ENCODE results near the gene SH3PXD2A. TPM values are rescaled to one million over a fixed set of nuclear protein-coding genes. Genes with fewer than 3 reads are reported as not detected.

SH3PXD2A gene
- total and polyA plus RNA-seq, 10 of the 15 experiments (the other 5 are each of a cell fraction or from before 2014, with no cell fraction given) = 0.63 to 14.0 (median 4.4) TPM

GRCh38 chr10:103665162-103665889, 190.1 kb downstream of the SH3PXD2A start:
- ChIA-PET SMC1A (ENCODE audit: uncharacterized antibody, unreplicated experiment) (interaction anchor here (1.6 kb wide), 1 partner anchor 14 kb away, joined by 3 read pairs; no protein-coding TSS in a partner anchor), RAD21 (ENCODE audit: unreplicated experiment) (no interaction called here), POLR2A (interaction anchor here (0.7 kb wide), 1 partner anchor 72 kb away, joined by 3 read pairs; no protein-coding TSS in a partner anchor), CTCF (interaction anchor here (0.6 to 4.4 kb wide), 8 partner anchors 7 to 204 kb away, joined by 3 to 31 read pairs (median 4); no protein-coding TSS in a partner anchor)
- intact Hi-C loops (cut with micrococcal nuclease; ENCODE audit: unreplicated experiment) = no loop called here
- ATAC-seq (no peak), FAIRE-seq (no peak), DNase-seq (ENCODE audit: low read depth, low spot score) (no peak)
- H3K9me3 ChIP-seq (replicated peaks; ENCODE audit: control insufficient read depth, insufficient read depth, low read length) = no peaks in the 10 kb centered on the region
- H3K79me2 ChIP-seq (ENCODE audit: control insufficient read depth, insufficient read depth, low read length) = no peaks in the 10 kb centered on the region; the same call in none of the 2 replicates
- peaks cover 3% of the 10 kb centered on the region for H3K4me1 ChIP-seq (ENCODE audit: control insufficient read depth, insufficient read depth, low read length)
- 62% methylated on average over 7 of the region's 9 CpGs for whole genome bisulfite sequencing (ENCODE audit: insufficient coverage, insufficient replicate concordance, low lambda C conversion rate, missing lambda C conversion rate)
- H3K27ac ChIP-seq (ENCODE audit: control insufficient read depth, insufficient read depth) = no peak overlapping the region
- no peak overlapping the region for H3K4me2 ChIP-seq (ENCODE audit: control insufficient read depth, insufficient read depth)
- peaks cover 2 to 13% of the 10 kb centered on the region in 2 experiments; a peak in 3 of 4 replicates for H3K36me3 ChIP-seq (ENCODE audit: control insufficient read depth in 2 of 2, insufficient read depth in 2 of 2, low read length in 1 of 2)
- H3K4me3 ChIP-seq = no peak overlapping the region
- no peaks in the 10 kb centered on the region; the same call in 1 of the 2 replicates for H4K20me1 ChIP-seq (ENCODE audit: control insufficient read depth, insufficient read depth)
- in situ Hi-C loops (cut with MboI) = no loop called here
- H3K27me3 ChIP-seq (replicated peaks in 1 of 2; ENCODE audit: control insufficient read depth in 2 of 2, insufficient read depth in 2 of 2, low read length in 1 of 2) = no peaks in the 10 kb centered on the region
- H3K9ac ChIP-seq (ENCODE audit: control insufficient read depth, insufficient read depth, low read length) = no peak overlapping the region
- no TSS peak for BruUV-seq (replicated peaks)
- TF ChIP-seq POLR2AphosphoS5 (IDR thresholded peaks at IDR 0.05; ENCODE audit: low read length) = no peak
- no peak overlapping the region for H2AFZ ChIP-seq (ENCODE audit: control insufficient read depth, low read depth, low read length)

- no peaks in the 10 kb centered on the region for H4K20me1 ChIP-seq (ENCODE audit: control insufficient read depth, insufficient read depth)
- peaks cover 8% of the 10 kb centered on the region for H3K4me1 ChIP-seq (ENCODE audit: control insufficient read depth, insufficient read depth, low read length)
- H3K36me3 ChIP-seq (ENCODE audit: control insufficient read depth in 2 of 2, insufficient read depth in 2 of 2, low read length in 1 of 2) = peaks cover 14 to 23% of the 10 kb centered on the region in 2 experiments; a peak in 3 of 4 replicates
- no peaks in the 10 kb centered on the region for H3K27me3 ChIP-seq (replicated peaks in 1 of 2; ENCODE audit: control insufficient read depth in 2 of 2, insufficient read depth in 2 of 2, low read length in 1 of 2)
- H3K79me2 ChIP-seq (ENCODE audit: control insufficient read depth, insufficient read depth, low read length) = no peaks in the 10 kb centered on the region; the same call in none of the 2 replicates
- H3K9me3 ChIP-seq (replicated peaks; ENCODE audit: control insufficient read depth, insufficient read depth, low read length) = no peaks in the 10 kb centered on the region; the same call in 2 of the 3 replicates
- DNase-seq (ENCODE audit: low read depth, low spot score) (no peak), ATAC-seq (no peak), FAIRE-seq (no peak)
- no peak overlapping the region for H3K4me2 ChIP-seq (ENCODE audit: control insufficient read depth, insufficient read depth)
- ChIA-PET CTCF (interaction anchor here (4.4 kb wide), 1 partner anchor 15 kb away, joined by 22 read pairs; no protein-coding TSS in a partner anchor), POLR2A (no interaction called here), SMC1A (ENCODE audit: uncharacterized antibody, unreplicated experiment) (no interaction called here), RAD21 (ENCODE audit: unreplicated experiment) (no interaction called here)
- in situ Hi-C loops (cut with MboI) = no loop called here
- WGBS (ENCODE audit: insufficient coverage, insufficient replicate concordance, low lambda C conversion rate, missing lambda C conversion rate) = 93% methylated on average over 13 of the region's 13 CpGs
- H3K4me3 ChIP-seq = no peak overlapping the region
- H3K27ac ChIP-seq (ENCODE audit: control insufficient read depth, insufficient read depth) = no peak overlapping the region
- no TSS peak for BruUV-seq (replicated peaks)
- intact Hi-C loops (cut with micrococcal nuclease; ENCODE audit: unreplicated experiment) = no loop called here
- H3K9ac ChIP-seq (ENCODE audit: control insufficient read depth, insufficient read depth, low read length) = no peak overlapping the region
- no peak overlapping the region for H2AFZ ChIP-seq (ENCODE audit: control insufficient read depth, low read depth, low read length)
- TF ChIP-seq YY1 (IDR thresholded peaks at IDR 0.05; ENCODE audit: low read depth, low read length) (no peak), ZNF217 (IDR thresholded peaks at IDR 0.05) (no peak), TARDBP (IDR thresholded peaks at IDR 0.05; ENCODE audit: borderline replicate concordance) (no peak), ATF3 (IDR thresholded peaks at IDR 0.05; ENCODE audit: borderline replicate concordance, extremely low read depth, low read depth, low read length) (no peak), PML (IDR thresholded peaks at IDR 0.05; ENCODE audit: low read length) (no peak), STAT1 (conservative IDR thresholded peaks at IDR 0.05) (no peak), SIX5 (IDR thresholded peaks at IDR 0.05; ENCODE audit: low read depth, low read length, severe bottlenecking) (no peak), SPI1 (IDR thresholded peaks at IDR 0.05; ENCODE audit: borderline replicate concordance, insufficient read depth, low read depth, low read length) (no peak), SMAD1 (IDR thresholded peaks at IDR 0.05; ENCODE audit: low read depth, partially characterized antibody) (no peak), SMAD5 (IDR thresholded peaks at IDR 0.05; ENCODE audit: low read depth) (no peak), WRNIP1 (IDR thresholded peaks at IDR 0.05; ENCODE audit: borderline replicate concordance, low read depth, low read length) (no peak), ZSCAN29 (IDR thresholded peaks at IDR 0.05) (no peak), ZNF24 (IDR thresholded peaks at IDR 0.05) (no peak), MEF2B (IDR thresholded peaks at IDR 0.05; ENCODE audit: partially characterized antibody, poor library complexity, severe bottlenecking) (no peak), FOS (IDR thresholded peaks at IDR 0.05; ENCODE audit: borderline replicate concordance, extremely low read depth, insufficient read length) (no peak), SRF (IDR thresholded peaks at IDR 0.05; ENCODE audit: low read depth in 2 of 2, low read length in 2 of 2) (no peak), STAT3 (IDR thresholded peaks at IDR 0.05; ENCODE audit: low read depth, low read length) (no peak)
Observed at GRCh38 chr10:103663802-103664201, 191.6 kb downstream of the SH3PXD2A start.

All from GM12878 (cell line).